Activated naive CD8-positive, alpha-beta T cell treated with anti-CD3 and anti-CD28 coated beads, Interleukin-2, amount 50 U/mL, for 24 hours (primary cell): Measurements from ENCODE around the gene CCDC158.
"Not testable (repeated sequence)": the region's sequence is repeated elsewhere in the genome, so short reads cannot be mapped to it uniquely, and the experiment has no call there.

Experiments used
- ATAC-seq: fragments of 150-1000 bp; cut with Tn5 transposase; one replicate; pipeline ENCODE4 v1.10.0; 2021
- DNase-seq: peaks from one replicate; pipeline ENCODE4 v3.0.0; 2021
- H3K27ac Mint-ChIP-seq: one replicate; pipeline ENCODE4 v1.8.0; 2021; ENCODE audit warnings: mild to moderate bottlenecking, mixed read lengths
- H3K27me3 Mint-ChIP-seq: one replicate; pipeline ENCODE4 v1.8.0; 2021; ENCODE audit warnings: mixed read lengths
- H3K36me3 Mint-ChIP-seq: one replicate; pipeline ENCODE4 v1.8.0; 2021; ENCODE audit warnings: low read depth, mixed read lengths
- H3K4me1 Mint-ChIP-seq: one replicate; pipeline ENCODE4 v1.8.0; 2021; ENCODE audit warnings: mixed read lengths
- H3K4me3 Mint-ChIP-seq: one replicate; pipeline ENCODE4 v1.8.0; 2021; ENCODE audit warnings: mild to moderate bottlenecking, moderate library complexity, mixed read lengths
- H3K9me3 Mint-ChIP-seq: one replicate; pipeline ENCODE4 v1.8.0; 2021; ENCODE audit warnings: mixed read lengths

Gene CCDC158

DNA sequence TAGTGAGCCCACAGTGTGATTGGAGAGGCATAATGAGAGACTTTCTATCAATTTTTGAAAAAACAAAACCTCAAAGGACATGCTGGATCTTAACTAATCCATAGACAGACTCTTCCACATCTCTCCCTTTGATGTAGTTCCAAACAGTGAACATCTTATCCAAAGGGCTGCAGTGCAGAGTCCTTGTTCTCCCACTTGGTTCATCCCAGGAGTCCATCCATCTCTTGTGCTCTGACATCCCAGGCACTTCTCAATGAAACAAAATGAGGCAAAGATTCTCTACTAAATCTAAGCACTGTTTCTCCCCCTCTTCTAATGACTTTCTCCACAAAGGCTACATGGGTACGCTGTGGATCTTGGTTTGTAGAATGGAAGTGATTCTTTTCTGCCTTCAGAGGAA is 22.4 kb upstream of the CCDC158 start:
- Mint-ChIP-seq H3K36me3 (no peaks in the 10 kb centered on the region), H3K27me3 (peaks cover 7% of the 10 kb centered on the region), H3K9me3 (no peaks in the 10 kb centered on the region), H3K4me3 (no peak overlapping the region), H3K4me1 (no peaks in the 10 kb centered on the region), H3K27ac (no peak overlapping the region)
- ATAC-seq = no peak
- DNase-seq = no peak

DNA sequence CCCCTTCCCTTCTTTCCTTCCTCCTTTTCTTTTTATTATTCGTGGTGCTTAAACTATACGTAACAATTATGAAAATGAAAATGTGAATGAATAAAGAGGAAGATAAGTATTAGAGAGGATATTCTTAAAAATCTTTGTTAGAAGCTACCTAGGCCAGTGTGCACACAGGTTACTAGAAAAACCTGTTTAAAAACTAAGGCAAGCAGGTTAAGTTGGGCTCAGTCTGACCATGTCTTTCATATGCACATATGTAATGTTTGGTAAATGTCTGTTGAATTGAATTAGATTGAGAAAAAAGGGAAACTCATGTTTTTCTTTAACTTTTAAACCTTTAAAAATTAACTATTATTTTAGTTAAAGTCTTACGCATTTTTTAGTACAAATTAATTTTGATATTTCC is 21.9 kb upstream of the CCDC158 start:
- H3K27me3 Mint-ChIP-seq = peaks cover 7% of the 10 kb centered on the region

GRCh38 chr4:76441881-76442280 is 20.9 kb upstream of the CCDC158 start:
- Mint-ChIP-seq H3K27me3 (peaks cover 10% of the 10 kb centered on the region), H3K9me3 (no peaks in the 10 kb centered on the region), H3K4me1 (no peaks in the 10 kb centered on the region), H3K4me3 (no peak overlapping the region), H3K36me3 (no peaks in the 10 kb centered on the region), H3K27ac (no peak overlapping the region)
- ATAC-seq (no peak), DNase-seq (no peak)

More for the DNA sequence above, 21.9 kb upstream of the CCDC158 start:
- H3K4me3 Mint-ChIP-seq = no peak overlapping the region
- DNase-seq (no peak), ATAC-seq (no peak)
- H3K9me3 Mint-ChIP-seq = no peaks in the 10 kb centered on the region
- H3K36me3 Mint-ChIP-seq = no peaks in the 10 kb centered on the region
- H3K27ac Mint-ChIP-seq = no peak overlapping the region
- H3K4me1 Mint-ChIP-seq = no peaks in the 10 kb centered on the region

- no peak for DNase-seq
- Mint-ChIP-seq H3K9me3 (no peaks in the 10 kb centered on the region), H3K36me3 (no peaks in the 10 kb centered on the region), H3K4me3 (no peak overlapping the region), H3K27ac (no peak overlapping the region), H3K27me3 (peaks cover 27% of the 10 kb centered on the region), H3K4me1 (no peaks in the 10 kb centered on the region)
- ATAC-seq = no peak
Measured at GRCh38 chr4:76439491-76439890, 18.6 kb upstream of the CCDC158 start.

- no peak overlapping the region for H3K27ac Mint-ChIP-seq
- no peak overlapping the region for H3K4me3 Mint-ChIP-seq
- DNase-seq = no peak
- H3K9me3 Mint-ChIP-seq = no peaks in the 10 kb centered on the region
- no peak for ATAC-seq
- no peaks in the 10 kb centered on the region for H3K36me3 Mint-ChIP-seq
- peaks cover 26% of the 10 kb centered on the region for H3K27me3 Mint-ChIP-seq
- no peaks in the 10 kb centered on the region for H3K4me1 Mint-ChIP-seq
Measured at GRCh38 chr4:76435528-76436319, 14.8 kb upstream of the CCDC158 start.

- Mint-ChIP-seq H3K27ac (no peak within 1 kb of the TSS), H3K4me1 (no peaks in the 10 kb centered on the region), H3K9me3 (no peaks in the 10 kb centered on the region), H3K27me3 (peaks cover 24% of the 10 kb centered on the region), H3K4me3 (no peak within 1 kb of the TSS), H3K36me3 (no peaks in the 10 kb centered on the region)
- ATAC-seq (no peak), DNase-seq (no peak)
Measured at GRCh38 chr4:76434901-76435527, 14.1 kb upstream of the CCDC158 start, which contains the start of gene SHROOM3. Gene SHROOM3, plus strand, starts transcription at chr4:76435229. Its CDS starts 824 bp downstream, at chr4:76436053.

DNA sequence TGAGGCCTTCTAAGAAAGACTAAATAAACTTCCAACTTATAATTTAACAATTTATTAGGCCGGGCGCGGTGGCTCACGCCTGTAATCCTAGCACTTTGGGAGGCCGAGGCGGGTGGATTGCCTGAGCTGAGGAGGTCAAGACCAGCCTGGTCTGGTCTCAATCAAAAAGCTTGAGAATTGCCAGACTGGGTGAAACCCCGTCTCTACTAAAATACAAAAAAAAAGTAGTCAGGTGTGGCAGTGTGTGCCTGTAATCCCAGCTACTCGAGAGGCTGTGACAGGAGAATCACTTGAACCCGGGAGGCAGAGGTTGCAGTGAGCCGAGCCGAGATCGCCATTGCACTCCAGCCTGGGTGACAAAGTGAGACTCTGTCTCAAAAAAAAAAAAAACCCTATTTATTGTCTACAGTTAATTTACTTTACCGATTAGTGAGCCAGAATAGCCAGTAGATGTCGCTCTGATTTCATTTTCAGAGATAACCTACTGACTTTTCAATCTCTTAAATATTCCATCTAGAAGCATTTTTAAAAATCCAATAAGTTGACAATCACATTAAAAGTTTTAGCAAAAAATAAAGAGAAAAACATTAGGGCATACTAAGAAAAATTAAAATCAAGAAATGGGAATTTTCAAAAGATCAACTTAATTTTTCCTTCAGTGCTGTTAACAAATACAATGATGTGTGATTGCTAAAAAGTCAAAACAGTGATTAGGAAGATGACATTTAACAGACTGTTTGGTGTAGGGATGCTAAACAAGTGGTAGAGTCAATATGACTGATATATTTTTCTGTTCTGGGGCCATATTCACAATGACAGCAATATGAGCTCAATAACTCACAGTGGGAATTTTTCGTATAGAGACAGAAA is 9.8 kb upstream of the CCDC158 start:
- Mint-ChIP-seq H3K27ac (no peak overlapping the region), H3K4me1 (no peaks in the 10 kb centered on the region), H3K4me3 (no peak overlapping the region), H3K36me3 (no peaks in the 10 kb centered on the region), H3K27me3 (peaks cover 13% of the 10 kb centered on the region), H3K9me3 (no peaks in the 10 kb centered on the region)
- no peak for DNase-seq
- ATAC-seq = no peak

DNA sequence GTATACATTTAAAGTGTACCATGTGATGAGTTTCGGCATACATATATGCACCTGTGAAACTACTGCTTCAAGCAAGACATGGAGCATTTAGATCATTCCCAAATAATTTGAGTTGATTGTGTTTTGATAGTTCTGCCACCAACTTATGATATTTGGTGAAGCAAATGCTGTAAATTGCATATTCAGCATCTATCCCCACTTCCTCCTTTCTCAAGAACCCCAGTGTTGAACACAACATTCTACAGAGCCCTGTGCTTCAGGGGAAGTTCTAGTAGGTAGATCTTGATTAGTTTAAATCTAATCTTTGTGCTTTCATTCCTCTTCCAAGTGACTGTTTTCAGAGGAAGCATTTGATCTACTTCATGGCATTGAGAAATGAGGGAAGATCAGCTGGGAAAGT is 8.7 kb upstream of the CCDC158 start:
- DNase-seq (no peak), ATAC-seq (no peak)
- no peak overlapping the region for H3K4me3 Mint-ChIP-seq
- H3K4me1 Mint-ChIP-seq = no peaks in the 10 kb centered on the region
- H3K36me3 Mint-ChIP-seq = no peaks in the 10 kb centered on the region
- no peaks in the 10 kb centered on the region for H3K9me3 Mint-ChIP-seq
- no peak overlapping the region for H3K27ac Mint-ChIP-seq
- H3K27me3 Mint-ChIP-seq = peaks cover 5% of the 10 kb centered on the region

- H3K9me3 Mint-ChIP-seq = no peaks in the 10 kb centered on the region
- no peaks in the 10 kb centered on the region for H3K36me3 Mint-ChIP-seq
- ATAC-seq (no peak), DNase-seq (no peak)
- H3K4me1 Mint-ChIP-seq = peaks cover 5% of the 10 kb centered on the region
- H3K27me3 Mint-ChIP-seq = peaks cover 10% of the 10 kb centered on the region
- H3K4me3 Mint-ChIP-seq = no peak overlapping the region
- H3K27ac Mint-ChIP-seq = no peak overlapping the region
Measured at GRCh38 chr4:76426272-76426671, 5.3 kb upstream of the CCDC158 start.

DNA sequence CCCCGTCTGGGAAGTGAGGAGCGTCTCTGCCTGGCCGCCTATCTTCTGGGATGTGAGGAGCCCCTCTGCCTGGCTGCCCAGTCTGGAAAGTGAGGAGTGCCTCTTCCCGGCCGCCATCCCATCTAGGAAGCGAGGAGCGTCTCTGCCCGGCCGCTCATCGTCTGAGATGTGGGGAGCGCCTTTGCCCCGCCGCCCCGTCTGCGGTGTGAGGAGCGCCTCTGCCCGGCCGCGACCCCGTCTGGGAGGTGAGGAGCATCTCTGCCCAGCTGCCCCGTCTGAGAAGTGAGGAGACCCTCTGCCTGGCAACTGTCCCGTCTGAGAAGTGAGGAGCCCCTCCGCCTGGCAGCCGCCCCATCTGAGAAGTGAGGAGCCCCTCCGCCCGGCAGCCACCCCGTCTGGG is 2.2 kb upstream of the CCDC158 start:
- H3K4me3 Mint-ChIP-seq, DNase-seq, H3K27ac Mint-ChIP-seq, H3K4me1 Mint-ChIP-seq, ATAC-seq, H3K9me3 Mint-ChIP-seq, H3K36me3 Mint-ChIP-seq: not testable (repeated sequence)
- H3K27me3 Mint-ChIP-seq = peaks cover 20% of the 10 kb centered on the region

GRCh38 chr4:76420188-76420761 is 666 bp downstream of the CCDC158 start:
- Mint-ChIP-seq H3K27me3 (peaks cover 20% of the 10 kb centered on the region), H3K27ac (no peak overlapping the region), H3K4me3 (peak overlapping the region; percentile 46), H3K9me3 (no peaks in the 10 kb centered on the region), H3K36me3 (no peaks in the 10 kb centered on the region), H3K4me1 (peaks cover 9% of the 10 kb centered on the region)
- ATAC-seq (no peak), DNase-seq (no peak)

GRCh38 chr4:76410636-76411035 is 10.3 kb downstream of the CCDC158 start:
- ATAC-seq (no peak), DNase-seq (no peak)
- peaks cover 2% of the 10 kb centered on the region for H3K27me3 Mint-ChIP-seq
- no peaks in the 10 kb centered on the region for H3K9me3 Mint-ChIP-seq
- no peak overlapping the region for H3K4me3 Mint-ChIP-seq
- no peak overlapping the region for H3K27ac Mint-ChIP-seq
- no peaks in the 10 kb centered on the region for H3K36me3 Mint-ChIP-seq
- peaks cover 3% of the 10 kb centered on the region for H3K4me1 Mint-ChIP-seq

- H3K9me3 Mint-ChIP-seq = no peaks in the 10 kb centered on the region
- no peaks in the 10 kb centered on the region for H3K36me3 Mint-ChIP-seq
- DNase-seq (no peak), ATAC-seq (peak; percentile 33)
- H3K27ac Mint-ChIP-seq = no peak overlapping the region
- H3K4me3 Mint-ChIP-seq = no peak overlapping the region
- H3K27me3 Mint-ChIP-seq = peaks cover 9% of the 10 kb centered on the region
- peaks cover 3% of the 10 kb centered on the region for H3K4me1 Mint-ChIP-seq
Measured at GRCh38 chr4:76407440-76408119, 13.4 kb downstream of the CCDC158 start.

DNA sequence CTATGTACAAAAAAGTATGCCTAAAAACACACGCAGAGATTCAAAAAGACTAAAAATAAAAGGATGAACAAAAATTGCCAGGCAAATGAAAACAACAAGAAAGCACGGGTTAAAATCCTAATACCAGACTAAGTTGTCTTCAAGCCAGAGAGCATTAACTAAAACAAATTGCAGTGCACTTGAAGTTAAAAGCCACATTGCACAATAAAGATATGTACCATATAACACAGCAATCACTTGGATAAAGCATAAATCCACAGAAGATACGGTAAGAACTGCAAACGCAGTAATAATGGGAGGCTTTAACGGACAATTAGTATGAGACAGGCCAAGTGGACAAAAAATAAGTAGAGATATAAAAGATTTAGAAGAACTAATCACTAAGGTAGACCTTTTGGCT is 14.9 kb downstream of the CCDC158 start:
- no peak for DNase-seq
- no peak overlapping the region for H3K27ac Mint-ChIP-seq
- H3K27me3 Mint-ChIP-seq = peaks cover 13% of the 10 kb centered on the region
- no peak overlapping the region for H3K4me3 Mint-ChIP-seq
- H3K4me1 Mint-ChIP-seq = peaks cover 3% of the 10 kb centered on the region
- no peak for ATAC-seq
- H3K9me3 Mint-ChIP-seq = no peaks in the 10 kb centered on the region
- no peaks in the 10 kb centered on the region for H3K36me3 Mint-ChIP-seq
